ENCODE results near the gene DMP1.

DNA sequence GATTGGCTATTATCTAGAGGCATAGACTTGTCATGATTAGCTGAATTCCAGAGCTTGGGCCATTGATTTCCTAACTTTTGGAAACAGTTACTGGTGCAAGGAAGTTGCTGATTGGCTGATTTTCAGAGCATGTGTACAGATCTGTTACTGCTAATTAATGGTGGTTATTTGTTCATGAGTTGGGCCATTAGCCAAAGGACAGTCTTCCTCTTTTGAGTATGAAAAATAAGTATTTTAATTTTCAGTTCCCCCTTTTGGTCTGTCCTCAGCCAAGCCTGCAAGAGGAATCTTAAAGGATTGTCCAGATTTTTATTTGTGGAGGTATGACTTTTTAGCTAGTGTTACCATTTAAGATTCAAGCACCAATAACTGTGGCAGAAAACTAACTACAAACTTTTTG is 48.7 kb upstream of the DMP1 start:
- TF ChIP-seq, protein P1, sequence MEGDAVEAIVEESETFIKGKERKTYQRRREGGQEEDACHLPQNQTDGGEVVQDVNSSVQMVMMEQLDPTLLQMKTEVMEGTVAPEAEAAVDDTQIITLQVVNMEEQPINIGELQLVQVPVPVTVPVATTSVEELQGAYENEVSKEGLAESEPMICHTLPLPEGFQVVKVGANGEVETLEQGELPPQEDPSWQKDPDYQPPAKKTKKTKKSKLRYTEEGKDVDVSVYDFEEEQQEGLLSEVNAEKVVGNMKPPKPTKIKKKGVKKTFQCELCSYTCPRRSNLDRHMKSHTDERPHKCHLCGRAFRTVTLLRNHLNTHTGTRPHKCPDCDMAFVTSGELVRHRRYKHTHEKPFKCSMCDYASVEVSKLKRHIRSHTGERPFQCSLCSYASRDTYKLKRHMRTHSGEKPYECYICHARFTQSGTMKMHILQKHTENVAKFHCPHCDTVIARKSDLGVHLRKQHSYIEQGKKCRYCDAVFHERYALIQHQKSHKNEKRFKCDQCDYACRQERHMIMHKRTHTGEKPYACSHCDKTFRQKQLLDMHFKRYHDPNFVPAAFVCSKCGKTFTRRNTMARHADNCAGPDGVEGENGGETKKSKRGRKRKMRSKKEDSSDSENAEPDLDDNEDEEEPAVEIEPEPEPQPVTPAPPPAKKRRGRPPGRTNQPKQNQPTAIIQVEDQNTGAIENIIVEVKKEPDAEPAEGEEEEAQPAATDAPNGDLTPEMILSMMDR (IDR thresholded peaks at IDR 0.05): no peak
- TF ChIP-seq POLR2A (IDR thresholded peaks at IDR 0.05; ENCODE audit: low read depth) (no peak), EP300 (IDR thresholded peaks at IDR 0.05) (no peak), POLR2AphosphoS5 (IDR thresholded peaks at IDR 0.05) (no peak)
